Endothelial cell of umbilical vein (primary cell): ENCODE results near the gene FBXO3. TPM values are rescaled to one million over a fixed set of nuclear protein-coding genes. Genes with fewer than 3 reads are reported as not detected.

Source experiments
- BruUV-seq: library from RNA; stranded (reverse); fragments of 400-500 nt; replicated peaks from 2 replicates; lab custom pipeline; 2021; lab: Mats Ljungman, UMichigan
- CTCF ChIA-PET: fragments of 300-600, 350-600 bp; sonication (Branson Sonifier 250); formaldehyde crosslinking; loops from one replicate; lab custom pipeline; 2021; ENCODE audit warnings: antibody characterized with exemption, inconsistent platforms; lab: Charles Lee
- POLR2A ChIA-PET: fragments of 300-600, 350-600 bp; sonication (Branson Sonifier 250); formaldehyde crosslinking; loops from one replicate; lab custom pipeline; 2021; ENCODE audit warnings: antibody characterized with exemption, inconsistent platforms; lab: Charles Lee
- DNase-seq: peaks from one replicate; pipeline ENCODE4 v3.0.0-alpha.2; 2011; ENCODE audit warnings: low read depth, low spot score
- FAIRE-seq: peaks from 2 replicates; lab custom pipeline; 2011; peaks lifted over from hg19 to GRCh38; lab: Jason Lieb, UNC
- H2AFZ ChIP-seq: 2 replicates; pipeline ENCODE4 v1.6.0; 2012; ENCODE audit warnings: low read depth, low read length, control low read depth, inconsistent platforms
- H3K27ac ChIP-seq: 2 replicates; pipeline ENCODE4 v1.5.1; 2011; ENCODE audit warnings: low read depth, mild to moderate bottlenecking, control low read depth, low read length, moderate library complexity; ENCODE audit not compliant: insufficient read depth
- H3K27me3 ChIP-seq, 2 experiments: 2 replicates each; pipeline versions ENCODE4 v1.6.0 to v1.6.1; 2011; ENCODE audit warnings: low read length in 2 of 2, mixed read lengths in 1 of 2; ENCODE audit not compliant: control insufficient read depth in 2 of 2, insufficient read depth in 2 of 2
- H3K36me3 ChIP-seq, 2 experiments: 2 replicates in 1 of 2; 3 replicates in 1 of 2; pipeline ENCODE4 v1.5.1; 2011; ENCODE audit warnings: low read length in 2 of 2, mild to moderate bottlenecking in 1 of 2, moderate library complexity in 1 of 2; ENCODE audit not compliant: control insufficient read depth in 2 of 2, insufficient read depth in 2 of 2; ENCODE audit errors: extremely low read depth in 1 of 2
- H3K4me1 ChIP-seq: 3 replicates; pipeline ENCODE4 v1.5.1; 2011; ENCODE audit warnings: mild to moderate bottlenecking, low read length; ENCODE audit not compliant: control insufficient read depth, insufficient read depth; ENCODE audit errors: extremely low read depth
- H3K4me2 ChIP-seq: 2 replicates; pipeline ENCODE4 v1.6.1; 2011; ENCODE audit warnings: low read length, control low read depth, mixed read lengths; ENCODE audit not compliant: insufficient read depth
- H3K4me3 ChIP-seq, 3 experiments: fragments of 200-600 bp in 1 of 3; sonication (generic), shearing (Covaris generic) in 1 of 3; replicated peaks in 1 of 3; 2 replicates each; pipeline ENCODE4 v1.5.1; 2011 to 2016; ENCODE audit warnings: control low read depth in 3 of 3, low read length in 3 of 3, mild to moderate bottlenecking in 2 of 3, inconsistent platforms in 1 of 3, low read depth in 1 of 3, moderate library complexity in 1 of 3; ENCODE audit not compliant: insufficient read depth in 1 of 3
- H3K79me2 ChIP-seq: 2 replicates; pipeline ENCODE4 v1.6.0; 2012; ENCODE audit warnings: low read length, inconsistent platforms; ENCODE audit not compliant: control insufficient read depth, insufficient read depth
- H3K9ac ChIP-seq: replicated peaks from 2 replicates; pipeline ENCODE3; 2011; ENCODE audit warnings: low read length, control low read depth; ENCODE audit not compliant: insufficient read depth; ENCODE audit errors: extremely low read depth
- H3K9me1 ChIP-seq: replicated peaks from 3 replicates; pipeline ENCODE4 v1.6.0; 2011; ENCODE audit warnings: mild to moderate bottlenecking, low read length; ENCODE audit not compliant: control insufficient read depth, insufficient read depth; ENCODE audit errors: extremely low read depth
- H3K9me3 ChIP-seq: replicated peaks from 2 replicates; pipeline ENCODE4 v1.5.1; 2012; ENCODE audit warnings: low read length, inconsistent platforms; ENCODE audit not compliant: control insufficient read depth, insufficient read depth
- H4K20me1 ChIP-seq: replicated peaks from 2 replicates; pipeline ENCODE3; 2011; ENCODE audit warnings: mild to moderate bottlenecking, low read length; ENCODE audit not compliant: control insufficient read depth, insufficient read depth; ENCODE audit errors: extremely low read depth
- EZH2 ChIP-seq: IDR thresholded peaks from 2 replicates; pipeline ENCODE4 v1.6.1; 2012; ENCODE audit warnings: borderline replicate concordance, low read depth, mild to moderate bottlenecking, moderate library complexity, low read length, inconsistent platforms; ENCODE audit not compliant: severe bottlenecking
- FOS ChIP-seq: IDR thresholded peaks from 2 replicates; pipeline ENCODE4 v1.6.1; 2011; ENCODE audit warnings: mild to moderate bottlenecking, low read length, moderate library complexity, borderline replicate concordance; ENCODE audit not compliant: insufficient read depth
- GATA2 ChIP-seq: IDR thresholded peaks from 2 replicates; pipeline ENCODE4 v1.7.0; 2011; ENCODE audit warnings: low read depth, mild to moderate bottlenecking, moderate library complexity, mixed read lengths, low read length; ENCODE audit not compliant: insufficient read length, insufficient read depth
- JUN ChIP-seq: IDR thresholded peaks from 2 replicates; pipeline ENCODE4 v1.6.1; 2011; ENCODE audit warnings: borderline replicate concordance, low read depth; ENCODE audit not compliant: insufficient read length, insufficient read depth
- MYC ChIP-seq: IDR thresholded peaks from one replicate; pipeline ENCODE4 v1.6.1; 2011; ENCODE audit warnings: mild to moderate bottlenecking, low read depth, low read length
- POLR2A ChIP-seq: IDR thresholded peaks from 2 replicates; pipeline ENCODE4 v1.6.1; 2012; ENCODE audit warnings: low read depth, mild to moderate bottlenecking, control low read depth, low read length
- POLR2AphosphoS5 ChIP-seq: IDR thresholded peaks from 2 replicates; pipeline ENCODE4 v1.6.1; 2012; ENCODE audit warnings: low read depth, mild to moderate bottlenecking, control low read depth, low read length, moderate library complexity; ENCODE audit not compliant: insufficient read depth
- dilution Hi-C: fragments of 300-500 bp; cut with MboI; formaldehyde crosslinking; loops from one replicate; pipeline ENCODE4 v1.15.0; 2019; ENCODE audit warnings: low sequenced_read_pairs; ENCODE audit not compliant: extremely low pct_ligation_motif_present
- intact Hi-C: fragments of 100-400 bp; cut with micrococcal nuclease; formaldehyde crosslinking; loops from one replicate; pipeline ENCODE4 v1.10.0; 2022
- polyA plus RNA-seq, 4 experiments: library from polyadenylated mRNA; depleted of rRNA in 3 of 4; stranded (reverse) in 3 of 4; unstranded in 1 of 4; fragments of >200 nt; gene quantifications; 2 replicates each; pipeline versions ENCODE4 v1.2.1 to v1.2.3, GENCODE V29; 2011 to 2012; ENCODE audit warnings: missing spikeins in 1 of 4
- total RNA-seq: library from RNA; stranded (reverse); gene quantifications from 2 replicates; pipeline ENCODE4 v1.2.3, GENCODE V29; 2021
- TF ChIP-seq, protein P1 (sequence below): IDR thresholded peaks from 2 replicates; pipeline ENCODE4 v1.6.1; 2011; ENCODE audit not compliant: insufficient read depth, insufficient read length

FBXO3 gene
- total and polyA plus RNA-seq, 2 donors (not counting 3 experiments of a cell fraction or from before 2014, with no cell fraction given), result 18.0 to 23.1 TPM

DNA sequence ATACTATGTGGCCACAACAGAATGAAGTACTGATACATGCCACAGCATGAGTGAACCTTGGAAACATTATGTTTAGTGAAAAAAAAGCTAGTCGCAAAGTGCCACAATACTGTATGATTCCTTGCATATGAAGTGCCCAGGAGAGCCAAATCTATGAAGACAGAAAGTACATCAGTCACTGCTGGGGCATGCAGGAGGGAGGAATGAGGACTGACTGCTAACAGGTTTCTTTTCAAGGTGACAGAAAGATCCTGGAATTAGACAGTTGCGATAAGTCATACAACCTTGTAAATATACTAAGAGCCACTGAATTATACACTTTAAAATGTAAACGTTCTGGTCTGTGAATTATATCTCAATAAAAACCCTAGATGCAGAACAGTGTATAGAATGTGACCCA lies 61.9 kb downstream of the FBXO3 start:
- no peaks in the 10 kb centered on the region for H3K9me3 ChIP-seq
- H3K9me1 ChIP-seq, result no peaks in the 10 kb centered on the region
- H3K4me2 ChIP-seq, result no peak overlapping the region
- TF ChIP-seq EZH2 (no peak), FOS (no peak), GATA2 (no peak), MYC (no peak)
- TF ChIP-seq, protein P1, sequence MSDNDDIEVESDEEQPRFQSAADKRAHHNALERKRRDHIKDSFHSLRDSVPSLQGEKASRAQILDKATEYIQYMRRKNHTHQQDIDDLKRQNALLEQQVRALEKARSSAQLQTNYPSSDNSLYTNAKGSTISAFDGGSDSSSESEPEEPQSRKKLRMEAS, result no peak
- no peak overlapping the region for H3K27ac ChIP-seq
- DNase-seq (no peak), FAIRE-seq (no peak)
- H3K4me1 ChIP-seq, result peaks cover 41% of the 10 kb centered on the region
- no peaks in the 10 kb centered on the region for H3K27me3 ChIP-seq
- H3K9ac ChIP-seq, result no peak overlapping the region
- dilution Hi-C loops (no loop called here), intact Hi-C loops (no loop called here)
- BruUV-seq, result no TSS peak
- peaks cover 96% of the 10 kb centered on the region for H3K79me2 ChIP-seq
- peaks cover 28 to 45% of the 10 kb centered on the region in 2 experiments for H3K36me3 ChIP-seq
- POLR2A ChIA-PET, result no interaction called here
- H3K4me3 ChIP-seq, result no peak overlapping the region
- CTCF ChIA-PET, result interaction anchor here (13.8 kb wide), 1 partner anchor 29 kb away, joined by 254 read pairs; no protein-coding TSS in a partner anchor
- H2AFZ ChIP-seq, result no peak overlapping the region
- no peaks in the 10 kb centered on the region for H4K20me1 ChIP-seq

- Histone ChIP-seq H3K79me2 (peaks cover 88% of the 10 kb centered on the region), H3K27ac (no peak overlapping the region), H3K4me2 (no peak overlapping the region), H3K4me1 (peaks cover 56% of the 10 kb centered on the region), H3K9me1 (no peaks in the 10 kb centered on the region), H3K4me3 (no peak overlapping the region), H3K9ac (no peak overlapping the region), H2AFZ (no peak overlapping the region), H4K20me1 (no peaks in the 10 kb centered on the region), H3K36me3 (peaks cover 27 to 46% of the 10 kb centered on the region in 2 experiments), H3K9me3 (no peaks in the 10 kb centered on the region), H3K27me3 (no peaks in the 10 kb centered on the region)
- ChIA-PET CTCF (interaction anchor here (0.7 to 13.8 kb wide), 4 partner anchors 9 to 32 kb away, joined by 3 to 254 read pairs (median 4); partner anchors contain the start of genes C11orf91 and CD59), POLR2A (interaction anchor here (1.4 kb wide), 1 partner anchor 15 kb away, joined by 3 read pairs; no protein-coding TSS in a partner anchor)
- FAIRE-seq (no peak), DNase-seq (no peak)
- intact Hi-C loops, result no loop called here
- dilution Hi-C loops, result no loop called here
- BruUV-seq, result no TSS peak
- TF ChIP-seq JUN (no peak), EZH2 (no peak), FOS (no peak), POLR2A (peak; percentile 54), GATA2 (no peak), POLR2AphosphoS5 (peak; percentile 9)
- TF ChIP-seq, protein P1, result no peak
These were observed 64.9 kb downstream of the FBXO3 start for GRCh38 chr11:33709466-33709865.
